Head of caudate nucleus (tissue), 42 donors: ENCODE data around the gene UNCX.

Experiments
- DNase-seq, 42 donors: peaks; one replicate each; pipeline versions ENCODE4 v3.0.0 to v3.0.0-alpha.2; 2020 to 2021; ENCODE audit warnings: mixed read lengths in 7 of 42
- intact Hi-C: fragments of 100-400 bp; cut with DNase I; formaldehyde crosslinking; loops from one replicate; pipeline ENCODE4 v1.15.0; 2022

Gene UNCX

GRCh38 chr7:1229202-1229947, 3.3 kb upstream of the UNCX start:
- intact Hi-C loops: loop anchor here (5.0 to 10.0 kb wide), 2 partner anchors 183 to 205 kb away; no protein-coding TSS in a partner anchor
- no peak for DNase-seq

- DNase-seq: no peak
- intact Hi-C loops: loop anchor here (5.0 to 10.0 kb wide), 2 partner anchors 182 to 205 kb away; no protein-coding TSS in a partner anchor
Observed at GRCh38 chr7:1229956-1230355, 2.7 kb upstream of the UNCX start.

DNA sequence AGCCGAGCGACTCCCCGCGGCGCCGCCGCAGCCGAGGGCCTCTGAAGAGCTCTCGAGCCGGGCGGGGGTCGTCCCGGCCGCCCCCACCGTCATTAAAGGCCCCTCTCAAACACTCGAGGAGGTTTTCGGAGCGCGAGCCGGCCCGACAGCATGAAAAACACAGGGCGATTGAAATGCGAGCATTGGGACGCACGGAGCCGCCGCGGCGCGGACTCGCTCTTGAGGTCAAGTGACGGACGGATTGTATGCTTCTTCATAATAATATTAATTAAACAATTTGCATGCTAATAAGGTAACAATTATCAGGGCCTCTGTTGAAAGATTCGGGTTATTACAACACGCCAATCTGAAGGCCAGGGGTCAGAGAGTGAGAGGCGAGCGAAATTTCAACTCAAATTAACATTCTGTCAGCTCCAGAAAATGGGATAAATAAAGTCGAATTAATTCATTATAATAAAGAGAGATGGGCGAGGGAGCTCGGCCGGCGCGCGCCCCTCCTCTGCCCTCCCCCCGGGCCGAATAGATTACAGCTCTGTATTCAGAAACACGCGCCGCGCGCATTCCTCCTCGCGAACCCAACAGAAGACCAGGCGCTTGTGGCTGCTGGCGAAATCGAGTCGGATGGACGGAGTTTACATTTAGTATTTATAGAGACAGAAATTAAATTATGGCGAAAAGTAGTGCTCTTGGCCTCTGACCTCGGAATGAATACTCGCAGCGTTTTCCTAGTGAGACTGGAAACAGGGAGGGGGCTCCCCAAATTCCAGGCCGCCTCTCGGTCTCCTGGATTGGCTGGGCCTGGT, 2.1 kb upstream of the UNCX start:
- intact Hi-C loops: no loop called here
- DNase-seq: no peak

DNA sequence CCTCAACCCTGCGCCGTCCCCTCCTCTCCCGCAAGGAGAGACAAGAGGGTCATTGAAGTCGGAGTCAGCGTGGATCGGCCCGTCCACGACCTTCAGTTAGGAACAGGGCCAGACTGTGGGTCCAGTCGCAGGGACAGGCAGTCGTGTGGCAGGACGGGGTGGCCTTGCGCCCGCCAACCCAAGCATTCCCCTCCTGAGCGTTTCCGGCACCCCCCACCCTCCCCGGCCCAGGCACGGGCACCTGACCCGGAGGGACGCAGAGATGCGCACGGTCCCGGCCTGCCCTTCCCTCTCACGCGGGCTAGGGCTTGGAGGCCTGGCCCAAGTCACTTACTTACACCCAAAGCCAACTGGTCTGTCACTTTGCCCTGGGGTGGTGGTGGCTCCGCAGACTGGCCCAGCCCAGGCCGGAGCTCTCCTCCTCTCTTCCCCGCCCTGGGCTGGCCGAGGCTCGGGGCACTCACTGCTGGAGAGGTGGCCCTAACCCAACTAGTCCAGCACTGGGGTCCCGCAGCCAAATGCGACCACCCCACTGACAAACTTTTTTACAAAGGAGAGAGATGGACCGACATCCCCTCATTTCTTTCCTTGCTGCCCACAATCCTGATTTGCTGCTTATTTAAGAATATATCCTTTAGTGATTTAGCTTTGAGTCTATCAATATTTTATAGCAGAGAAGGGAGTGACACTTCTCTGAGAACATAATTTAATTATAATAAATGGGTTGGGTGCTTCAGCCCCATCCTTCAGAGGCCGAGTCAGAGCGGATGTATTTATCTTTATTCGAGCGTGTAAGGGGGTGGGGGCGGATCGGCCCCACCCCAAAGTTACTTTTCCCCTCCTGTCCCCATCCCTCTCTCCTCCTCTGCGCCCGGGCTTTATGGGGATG, 1.2 kb upstream of the UNCX start:
- DNase-seq: no peak
- intact Hi-C loops: no loop called here

GRCh38 chr7:1232103-1232466, 587 bp upstream of the UNCX start:
- intact Hi-C loops: no loop called here
- no peak for DNase-seq

DNA sequence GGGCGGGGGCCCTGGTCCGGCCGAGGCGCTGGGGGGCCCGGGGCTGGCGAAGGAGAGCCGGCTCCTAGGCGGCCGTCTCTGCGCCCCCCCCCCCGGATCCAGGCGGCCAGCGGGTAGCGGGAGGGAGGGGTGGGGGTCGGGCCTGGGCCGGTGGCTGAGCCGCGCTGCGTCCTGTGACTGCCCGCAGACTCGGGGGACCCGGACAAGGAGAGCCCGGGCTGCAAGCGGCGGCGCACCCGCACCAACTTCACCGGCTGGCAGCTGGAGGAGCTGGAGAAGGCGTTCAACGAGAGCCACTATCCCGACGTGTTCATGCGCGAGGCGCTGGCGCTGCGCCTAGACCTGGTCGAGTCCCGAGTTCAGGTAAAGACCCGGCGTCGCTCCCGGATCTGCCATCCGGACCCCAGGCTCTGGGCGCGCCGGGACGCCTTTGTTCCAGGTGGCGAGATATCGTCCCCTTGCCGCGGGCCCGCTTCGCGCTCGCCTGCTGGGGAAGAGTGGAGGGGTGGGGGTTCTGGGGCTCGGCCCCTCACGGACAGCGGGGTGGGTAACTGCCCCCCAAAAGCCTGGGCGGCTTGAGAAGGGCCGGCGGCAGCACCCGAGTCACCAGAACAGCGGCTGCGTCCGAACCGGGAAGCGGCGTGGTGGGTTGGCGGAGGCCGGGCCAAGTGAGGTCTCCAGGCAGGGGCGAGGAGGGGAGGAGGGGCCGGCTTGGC, 819 bp downstream of the UNCX start:
- intact Hi-C loops: no loop called here
- no peak for DNase-seq

DNA sequence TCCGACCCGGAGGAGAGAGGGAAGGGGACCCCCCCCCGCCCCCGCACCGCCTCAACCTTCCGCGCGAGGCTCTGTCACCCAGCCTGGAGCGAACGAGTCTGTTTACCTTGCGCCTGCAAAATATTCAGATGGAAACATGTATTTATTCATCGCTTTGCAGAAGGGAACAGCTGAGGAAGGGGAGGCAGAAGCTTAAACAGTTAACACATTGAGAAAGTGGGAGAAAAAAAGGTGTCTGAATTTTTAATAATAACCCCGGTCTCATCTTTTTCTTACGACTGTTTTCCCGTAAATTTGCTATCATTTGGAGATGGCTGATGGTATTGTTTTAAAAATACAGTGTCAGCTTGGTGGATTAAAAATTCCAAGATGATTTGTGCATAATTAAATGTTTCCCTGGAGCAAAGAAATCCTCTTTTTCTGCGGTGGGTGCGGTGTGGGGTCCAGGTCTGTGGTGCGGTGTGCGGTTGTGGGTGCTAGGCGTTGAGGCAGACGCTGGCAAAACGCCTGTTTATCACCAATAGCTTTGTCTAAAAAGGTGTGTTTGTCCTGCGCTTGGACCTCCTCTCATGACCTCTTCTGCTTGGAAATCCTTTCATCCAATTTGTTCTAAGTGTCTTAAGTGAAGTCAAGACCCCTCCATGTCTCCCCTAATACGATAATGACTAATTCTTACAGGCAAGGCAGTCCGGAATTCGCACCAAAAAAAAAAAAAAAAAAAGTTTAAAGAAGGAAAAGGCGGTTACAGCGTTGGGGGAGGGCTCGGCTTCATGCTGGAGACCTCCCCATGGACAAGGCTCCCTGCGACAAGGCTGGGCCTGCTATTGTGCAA, 1.6 kb downstream of the UNCX start:
- no peak for DNase-seq

GRCh38 chr7:1234881-1235500, 2.3 kb downstream of the UNCX start:
- no peak for DNase-seq
- intact Hi-C loops: no loop called here

More for the DNA sequence above, 1.6 kb downstream of the UNCX start:
- intact Hi-C loops: no loop called here

- no peak for DNase-seq
- intact Hi-C loops: no loop called here
Observed at GRCh38 chr7:1235501-1236131, 2.9 kb downstream of the UNCX start.

- intact Hi-C loops: no loop called here
- no peak for DNase-seq
Observed at GRCh38 chr7:1236132-1236661, 3.5 kb downstream of the UNCX start.

- no peak for DNase-seq
- intact Hi-C loops: no loop called here
Observed at GRCh38 chr7:1236831-1237701, 4.4 kb downstream of the UNCX start.

GRCh38 chr7:1237704-1238255, 5.1 kb downstream of the UNCX start:
- DNase-seq: no peak
- intact Hi-C loops: no loop called here

DNA sequence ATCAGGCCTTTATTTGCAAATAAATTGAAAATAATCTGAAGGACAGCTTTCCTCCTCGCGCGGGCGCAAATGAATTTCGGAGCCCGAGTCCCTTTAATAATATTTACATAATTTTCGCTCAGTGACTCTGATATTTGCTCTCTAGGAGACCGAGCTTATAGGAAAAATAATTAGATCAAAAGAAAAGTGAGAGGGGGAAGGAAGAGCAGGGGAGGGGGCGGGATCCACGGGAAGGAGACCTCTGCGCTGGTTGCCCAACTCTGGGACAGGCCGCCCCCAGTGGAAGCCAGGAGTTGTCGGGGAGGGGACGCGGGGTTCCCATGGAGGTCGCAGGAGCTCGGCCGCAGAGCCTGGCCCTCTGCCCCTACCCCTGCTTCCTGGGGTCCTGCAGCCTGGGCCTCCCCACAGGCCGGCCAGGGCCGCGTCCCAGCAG, 5.8 kb downstream of the UNCX start:
- no peak for DNase-seq
- intact Hi-C loops: no loop called here

GRCh38 chr7:1238931-1239802, 6.5 kb downstream of the UNCX start:
- intact Hi-C loops: no loop called here

More at GRCh38 chr7:1238931-1239802, 6.5 kb downstream of the UNCX start:
- no peak for DNase-seq
